ENCODE data around the gene ANXA6.

ANXA6 gene

GRCh38 chr5:151097061-151097460, 60.5 kb downstream of the ANXA6 start:
- no peak for DNase-seq

GRCh38 chr5:151096001-151096373, 61.6 kb downstream of the ANXA6 start:
- no peak for DNase-seq

GRCh38 chr5:151095341-151096000, 62.1 kb downstream of the ANXA6 start:
- DNase-seq = no peak

GRCh38 chr5:151094852-151095245, 62.7 kb downstream of the ANXA6 start:
- no peak for DNase-seq

- no peak for DNase-seq
Measured at GRCh38 chr5:151094030-151094851, 63.3 kb downstream of the ANXA6 start.

- no peak for DNase-seq
Measured at GRCh38 chr5:151093476-151093889, 64.1 kb downstream of the ANXA6 start.

GRCh38 chr5:151092762-151093161, 64.8 kb downstream of the ANXA6 start:
- no peak for DNase-seq

GRCh38 chr5:151089726-151090125, 67.9 kb downstream of the ANXA6 start:
- no peak for DNase-seq

- no peak for DNase-seq
Measured at GRCh38 chr5:151088986-151089385, 68.6 kb downstream of the ANXA6 start.

- no peak for DNase-seq
Measured at GRCh38 chr5:151087486-151087885, 70.1 kb downstream of the ANXA6 start.

GRCh38 chr5:151086905-151087360, 70.6 kb downstream of the ANXA6 start:
- DNase-seq = no peak

GRCh38 chr5:151086192-151086869, 71.2 kb downstream of the ANXA6 start:
- DNase-seq = no peak

GRCh38 chr5:151085517-151086041, 72.0 kb downstream of the ANXA6 start:
- no peak for DNase-seq

GRCh38 chr5:151084363-151084762, 73.2 kb downstream of the ANXA6 start:
- DNase-seq = no peak

- no peak for DNase-seq
Measured at GRCh38 chr5:151083081-151083676, 74.4 kb downstream of the ANXA6 start.

- DNase-seq = peak; percentile 34
Measured at GRCh38 chr5:151082282-151082902, 75.2 kb downstream of the ANXA6 start.

- DNase-seq = no peak
Measured at GRCh38 chr5:151081431-151082281, 75.9 kb downstream of the ANXA6 start.

- DNase-seq = peak; percentile 73
Measured at GRCh38 chr5:151080613-151081430, 76.8 kb downstream of the ANXA6 start, which contains the start of gene TNIP1. Gene TNIP1, minus strand, starts transcription at chr5:151081034. Its CDS starts 15,939 bp downstream, at chr5:151065095.

- no peak for DNase-seq
Measured at GRCh38 chr5:151079838-151080612, 77.6 kb downstream of the ANXA6 start.

Measured in NCI-H510A (cell line).